ENCODE data around the gene UBXN7. TPM values are rescaled to one million over a fixed set of nuclear protein-coding genes. Genes with fewer than 3 reads are reported as not detected.
"Not testable (repeated sequence)": the region's sequence is repeated elsewhere in the genome, so short reads cannot be mapped to it uniquely, and the experiment has no call there.

Gene UBXN7
- total RNA-seq, 1 experiment from 2014 or later = 46.1 TPM

DNA sequence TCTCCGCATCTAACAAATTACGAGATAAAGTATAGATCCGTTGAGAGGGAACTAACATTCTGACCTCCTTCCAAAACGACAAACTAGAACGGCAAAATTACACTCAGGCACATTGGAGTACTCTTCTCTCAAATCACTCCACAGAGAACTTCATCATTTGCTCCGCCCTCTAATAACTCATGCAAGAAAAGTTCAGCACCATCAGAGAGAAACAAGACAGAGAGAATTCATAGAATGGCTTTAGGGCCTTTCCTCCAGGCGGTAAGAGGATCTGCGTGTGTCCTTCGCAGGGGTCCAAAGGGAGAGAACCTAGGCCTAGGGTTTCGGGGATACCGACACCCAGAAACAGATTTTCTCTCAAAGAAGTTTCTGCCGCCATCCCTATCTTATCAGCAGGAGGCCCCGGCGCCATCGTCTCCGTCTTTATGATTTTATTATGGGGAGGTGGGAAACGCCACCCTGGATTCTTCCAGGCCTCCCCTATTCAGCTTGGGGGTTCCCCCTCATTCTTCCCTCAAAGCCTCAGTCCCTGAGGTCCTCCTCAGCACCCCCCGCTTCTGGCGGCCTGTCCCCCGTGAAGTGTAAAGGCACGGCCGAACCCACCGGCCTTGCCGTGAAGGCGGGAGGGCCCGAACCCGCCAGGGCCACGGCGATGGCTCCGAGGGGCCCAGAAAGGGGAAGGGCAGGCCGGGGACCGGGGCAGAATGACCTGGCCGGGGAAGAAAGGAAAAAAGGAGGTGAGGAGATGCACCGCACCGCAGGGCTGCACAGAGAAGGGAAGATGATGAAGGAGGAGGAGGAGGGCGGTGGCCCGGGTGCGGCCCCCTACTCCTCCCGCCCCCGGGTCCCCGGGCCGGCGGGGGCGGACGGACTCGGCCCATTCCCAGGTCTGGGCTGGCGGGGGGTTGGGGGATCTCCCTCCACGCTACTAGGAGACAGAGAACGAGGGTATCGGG, 768 bp downstream of the UBXN7 start:
- no peaks in the 10 kb centered on the region for H3K4me1 Mint-ChIP-seq (ENCODE audit: low read depth, unreplicated experiment)
- BruUV-seq (replicated peaks) = no TSS peak
- peaks cover 28% of the 10 kb centered on the region for H3K36me3 Mint-ChIP-seq (ENCODE audit: insufficient read depth, unreplicated experiment)
- no peaks in the 10 kb centered on the region for H3K9me3 Mint-ChIP-seq (ENCODE audit: low read depth, unreplicated experiment)
- H3K27me3 Mint-ChIP-seq (ENCODE audit: unreplicated experiment) = no peaks in the 10 kb centered on the region
- H3K27ac Mint-ChIP-seq (ENCODE audit: unreplicated experiment) = peak overlapping the region; percentile 82
- TF ChIP-seq, protein P1, sequence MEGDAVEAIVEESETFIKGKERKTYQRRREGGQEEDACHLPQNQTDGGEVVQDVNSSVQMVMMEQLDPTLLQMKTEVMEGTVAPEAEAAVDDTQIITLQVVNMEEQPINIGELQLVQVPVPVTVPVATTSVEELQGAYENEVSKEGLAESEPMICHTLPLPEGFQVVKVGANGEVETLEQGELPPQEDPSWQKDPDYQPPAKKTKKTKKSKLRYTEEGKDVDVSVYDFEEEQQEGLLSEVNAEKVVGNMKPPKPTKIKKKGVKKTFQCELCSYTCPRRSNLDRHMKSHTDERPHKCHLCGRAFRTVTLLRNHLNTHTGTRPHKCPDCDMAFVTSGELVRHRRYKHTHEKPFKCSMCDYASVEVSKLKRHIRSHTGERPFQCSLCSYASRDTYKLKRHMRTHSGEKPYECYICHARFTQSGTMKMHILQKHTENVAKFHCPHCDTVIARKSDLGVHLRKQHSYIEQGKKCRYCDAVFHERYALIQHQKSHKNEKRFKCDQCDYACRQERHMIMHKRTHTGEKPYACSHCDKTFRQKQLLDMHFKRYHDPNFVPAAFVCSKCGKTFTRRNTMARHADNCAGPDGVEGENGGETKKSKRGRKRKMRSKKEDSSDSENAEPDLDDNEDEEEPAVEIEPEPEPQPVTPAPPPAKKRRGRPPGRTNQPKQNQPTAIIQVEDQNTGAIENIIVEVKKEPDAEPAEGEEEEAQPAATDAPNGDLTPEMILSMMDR (IDR thresholded peaks at IDR 0.05; ENCODE audit: unreplicated experiment) = no peak
- DNase-seq = peak; percentile 18
- intact Hi-C loops (cut with micrococcal nuclease; ENCODE audit: unreplicated experiment) = no loop called here
- H3K4me3 Mint-ChIP-seq (ENCODE audit: low read depth, unreplicated experiment) = peak overlapping the region; percentile 94
- CTCF ChIA-PET = interaction anchor here (0.6 to 1.3 kb wide), 2 partner anchors 16 to 107 kb away, joined by 3 to 4 read pairs; no protein-coding TSS in a partner anchor

DNA sequence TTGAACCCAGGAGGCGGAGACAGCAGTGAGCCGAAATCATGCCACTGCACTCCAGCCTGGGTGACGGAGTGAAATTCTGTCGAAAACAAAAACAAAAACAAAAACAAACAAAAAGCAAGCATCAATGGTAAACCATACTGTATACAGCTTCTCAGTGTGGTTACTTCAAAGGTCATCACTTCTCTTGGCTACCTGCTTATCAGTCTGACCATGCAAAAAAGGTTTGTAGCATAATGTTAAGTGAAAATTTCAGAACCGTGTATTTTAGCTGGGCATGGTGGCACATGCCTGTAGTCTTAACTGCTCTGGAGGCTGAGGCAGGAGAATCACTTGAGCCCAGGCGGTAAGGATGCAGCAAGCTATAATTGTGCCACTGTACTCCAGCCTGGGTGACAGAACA, 4.2 kb downstream of the UBXN7 start:
- Mint-ChIP-seq H3K4me1 (ENCODE audit: low read depth, unreplicated experiment) (no peaks in the 10 kb centered on the region), H3K27ac (ENCODE audit: unreplicated experiment) (no peak overlapping the region)
- CTCF ChIA-PET = no interaction called here

DNA sequence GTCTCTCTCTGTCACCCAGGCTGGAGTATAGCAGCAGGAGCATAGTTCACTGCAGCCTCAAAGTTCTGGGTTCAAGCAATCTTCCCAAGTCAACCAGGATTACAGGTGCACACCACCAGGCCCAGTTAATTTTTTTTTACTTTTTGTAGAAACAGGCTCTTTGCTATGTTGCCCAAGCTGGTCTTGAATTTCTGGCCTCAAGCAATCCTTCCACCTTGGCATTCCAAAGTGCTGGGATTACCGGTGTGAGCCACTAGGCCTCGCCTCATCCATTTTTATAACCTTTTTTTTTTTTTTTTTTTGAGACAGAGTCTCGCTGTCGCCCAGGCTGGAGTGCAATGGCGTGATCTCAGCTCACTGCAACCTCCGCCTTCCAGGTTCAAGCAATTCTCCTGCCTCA, 7.8 kb downstream of the UBXN7 start:
- BruUV-seq (replicated peaks); H3K27ac Mint-ChIP-seq (ENCODE audit: unreplicated experiment); intact Hi-C loops (cut with micrococcal nuclease; ENCODE audit: unreplicated experiment); DNase-seq; H3K36me3 Mint-ChIP-seq (ENCODE audit: insufficient read depth, unreplicated experiment); H3K27me3 Mint-ChIP-seq (ENCODE audit: unreplicated experiment); H3K9me3 Mint-ChIP-seq (ENCODE audit: low read depth, unreplicated experiment); H3K4me3 Mint-ChIP-seq (ENCODE audit: low read depth, unreplicated experiment): not testable (repeated sequence)
- H3K4me1 Mint-ChIP-seq (ENCODE audit: low read depth, unreplicated experiment) = peaks cover 16% of the 10 kb centered on the region
- CTCF ChIA-PET = interaction anchor here (0.7 kb wide), 1 partner anchor 494 kb away, joined by 3 read pairs; no protein-coding TSS in a partner anchor

More for the DNA sequence above, 4.2 kb downstream of the UBXN7 start:
- TF ChIP-seq, protein P1 (IDR thresholded peaks at IDR 0.05; ENCODE audit: unreplicated experiment) = no peak
- no TSS peak for BruUV-seq (replicated peaks)
- Mint-ChIP-seq H3K9me3 (ENCODE audit: low read depth, unreplicated experiment) (no peaks in the 10 kb centered on the region), H3K36me3 (ENCODE audit: insufficient read depth, unreplicated experiment) (peaks cover 22% of the 10 kb centered on the region), H3K4me3 (ENCODE audit: low read depth, unreplicated experiment) (no peak overlapping the region), H3K27me3 (ENCODE audit: unreplicated experiment) (no peaks in the 10 kb centered on the region)
- intact Hi-C loops (cut with micrococcal nuclease; ENCODE audit: unreplicated experiment) = no loop called here
- no peak for DNase-seq

DNA sequence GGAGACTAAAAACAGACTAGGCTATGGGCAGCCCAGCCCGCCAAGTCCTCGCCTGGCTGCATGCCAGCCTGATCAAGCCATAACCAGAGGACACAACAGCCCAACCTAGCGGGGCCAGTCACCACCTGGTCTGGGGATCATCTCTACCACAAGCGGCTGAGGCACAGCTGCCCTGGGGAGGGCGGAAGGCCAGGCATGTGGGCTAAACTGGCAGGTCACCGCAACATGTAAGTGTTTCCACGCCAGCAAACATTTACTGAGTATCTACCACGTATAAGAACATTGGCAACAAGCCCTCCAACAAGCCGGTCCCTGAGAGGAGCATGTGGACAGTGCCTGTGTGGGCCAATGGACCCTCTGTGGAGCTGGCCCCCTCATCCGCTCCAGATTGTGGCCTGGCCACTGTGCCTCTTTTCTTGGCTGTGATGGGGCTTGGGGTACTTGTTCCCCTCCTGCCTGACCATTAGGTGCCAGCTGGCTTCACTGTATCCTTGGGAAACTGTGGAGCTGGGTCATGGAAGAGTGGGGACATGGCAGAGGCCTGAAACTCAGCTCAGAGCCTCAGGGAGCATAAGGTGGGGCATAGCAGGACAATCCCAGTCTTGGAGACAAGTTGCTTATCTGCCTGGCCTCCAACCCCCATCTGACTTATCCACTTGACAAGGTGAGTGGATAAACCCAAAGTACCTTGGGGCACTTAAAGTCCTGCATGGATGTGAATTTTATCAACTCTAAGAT, 9.0 kb downstream of the UBXN7 start:
- intact Hi-C loops (cut with micrococcal nuclease; ENCODE audit: unreplicated experiment) = no loop called here
- Mint-ChIP-seq H3K27me3 (ENCODE audit: unreplicated experiment) (no peaks in the 10 kb centered on the region), H3K9me3 (ENCODE audit: low read depth, unreplicated experiment) (no peaks in the 10 kb centered on the region), H3K36me3 (ENCODE audit: insufficient read depth, unreplicated experiment) (no peaks in the 10 kb centered on the region), H3K27ac (ENCODE audit: unreplicated experiment) (no peak overlapping the region), H3K4me1 (ENCODE audit: low read depth, unreplicated experiment) (peaks cover 17% of the 10 kb centered on the region), H3K4me3 (ENCODE audit: low read depth, unreplicated experiment) (no peak overlapping the region)
- CTCF ChIA-PET = no interaction called here
- TF ChIP-seq, protein P1 (IDR thresholded peaks at IDR 0.05; ENCODE audit: unreplicated experiment) = no peak
- no TSS peak for BruUV-seq (replicated peaks)
- no peak for DNase-seq

DNA sequence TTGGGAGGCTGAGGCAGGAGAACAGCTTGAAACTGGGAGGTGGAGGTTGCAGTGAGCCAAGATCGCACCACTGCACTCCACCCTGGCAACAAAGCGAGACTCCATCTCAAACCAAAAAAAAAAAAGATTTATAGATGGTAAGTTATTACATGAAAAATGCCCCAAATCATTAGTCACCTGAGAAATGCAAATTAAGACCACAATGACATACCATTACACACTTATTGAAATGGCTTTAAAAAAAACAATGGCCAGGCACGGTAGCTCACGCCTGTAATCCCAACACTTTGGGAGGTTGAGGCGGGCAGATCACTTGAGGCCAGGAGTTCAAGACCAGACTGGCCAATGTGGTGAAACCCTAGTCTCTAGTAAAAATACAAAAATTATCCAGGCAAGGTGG, 10.6 kb downstream of the UBXN7 start:
- peaks cover 17% of the 10 kb centered on the region for H3K4me1 Mint-ChIP-seq (ENCODE audit: low read depth, unreplicated experiment)
- intact Hi-C loops (cut with micrococcal nuclease; ENCODE audit: unreplicated experiment); CTCF ChIA-PET; H3K27ac Mint-ChIP-seq (ENCODE audit: unreplicated experiment); H3K36me3 Mint-ChIP-seq (ENCODE audit: insufficient read depth, unreplicated experiment); H3K27me3 Mint-ChIP-seq (ENCODE audit: unreplicated experiment); H3K4me3 Mint-ChIP-seq (ENCODE audit: low read depth, unreplicated experiment); BruUV-seq (replicated peaks); H3K9me3 Mint-ChIP-seq (ENCODE audit: low read depth, unreplicated experiment); DNase-seq: not testable (repeated sequence)
